ENCODE data around the gene FRMD5. TPM values are rescaled to one million over a fixed set of nuclear protein-coding genes. Genes with fewer than 3 reads are reported as not detected.

FRMD5 gene
- total RNA-seq, 1 experiment from 2014 or later: 6.5 TPM

- Histone ChIP-seq H3K36me3 (ENCODE audit: low read depth) (no peaks in the 10 kb centered on the region), H3K9me2 (ENCODE audit: insufficient read depth) (no peaks in the 10 kb centered on the region), H3K27me3 (ENCODE audit: insufficient read depth, low read depth) (no peaks in the 10 kb centered on the region), H3K79me2 (ENCODE audit: low read depth) (no peaks in the 10 kb centered on the region), H3K4me3 (no peak overlapping the region), H3K27ac (no peak overlapping the region), H3K9me3 (ENCODE audit: insufficient read depth, low read depth) (no peaks in the 10 kb centered on the region), H4K20me1 (ENCODE audit: insufficient read depth) (no peaks in the 10 kb centered on the region), H2AFZ (no peak overlapping the region), H3F3A (ENCODE audit: insufficient read depth, low read depth) (no peaks in the 10 kb centered on the region), H3K4me1 (replicated peaks; ENCODE audit: insufficient read depth) (no peaks in the 10 kb centered on the region), H3K4me2 (no peak overlapping the region)
- ChIA-PET POLR2A (ENCODE audit: unreplicated experiment) (no interaction called here), CTCF (no interaction called here)
- TF ChIP-seq EZH2 (IDR thresholded peaks at IDR 0.05; ENCODE audit: low read depth) (no peak), CTCF (conservative IDR thresholded peaks at IDR 0.05) (no peak)
- DNase-seq: no peak
- no TSS peak for BruUV-seq (replicated peaks)
- intact Hi-C loops (cut with micrococcal nuclease; ENCODE audit: unreplicated experiment): no loop called here
Observed at GRCh38 chr15:43989938-43990337, 205.1 kb downstream of the FRMD5 start.

GRCh38 chr15:43988900-43989299 is 206.2 kb downstream of the FRMD5 start:
- Histone ChIP-seq H3K79me2 (ENCODE audit: low read depth) (no peaks in the 10 kb centered on the region), H3F3A (ENCODE audit: insufficient read depth, low read depth) (no peaks in the 10 kb centered on the region), H3K27ac (no peak overlapping the region), H3K4me2 (no peak overlapping the region), H3K9me2 (ENCODE audit: insufficient read depth) (no peaks in the 10 kb centered on the region), H3K9me3 (ENCODE audit: insufficient read depth, low read depth) (no peaks in the 10 kb centered on the region), H2AFZ (no peak overlapping the region), H3K27me3 (ENCODE audit: insufficient read depth, low read depth) (no peaks in the 10 kb centered on the region), H3K4me1 (replicated peaks; ENCODE audit: insufficient read depth) (no peaks in the 10 kb centered on the region), H3K4me3 (no peak overlapping the region), H4K20me1 (ENCODE audit: insufficient read depth) (no peaks in the 10 kb centered on the region), H3K36me3 (ENCODE audit: low read depth) (no peaks in the 10 kb centered on the region)
- POLR2A ChIA-PET (ENCODE audit: unreplicated experiment): no interaction called here
- CTCF ChIA-PET: no interaction called here
- intact Hi-C loops (cut with micrococcal nuclease; ENCODE audit: unreplicated experiment): no loop called here
- TF ChIP-seq CTCF (conservative IDR thresholded peaks at IDR 0.05): no peak
- no peak for TF ChIP-seq EZH2 (IDR thresholded peaks at IDR 0.05; ENCODE audit: low read depth)
- no peak for DNase-seq
- BruUV-seq (replicated peaks): no TSS peak

DNA sequence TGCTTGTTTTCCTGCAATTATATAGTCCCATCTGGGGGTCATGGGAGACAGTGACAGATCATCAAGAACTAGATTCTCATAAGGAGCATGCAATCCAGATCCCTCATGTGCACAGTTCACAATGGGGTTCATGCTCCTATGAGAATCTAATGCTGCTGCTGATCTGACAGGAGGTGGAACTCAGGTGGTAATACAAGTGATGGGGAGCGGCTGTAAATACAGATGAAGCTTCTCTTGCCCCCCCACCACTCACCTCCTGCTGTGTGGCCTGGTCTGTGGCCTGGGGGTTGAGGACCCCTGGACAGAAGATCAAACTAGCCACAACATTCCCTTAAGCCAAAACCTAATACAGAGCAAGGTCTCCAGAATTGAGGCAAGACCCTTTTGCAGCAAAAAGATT is 207.1 kb downstream of the FRMD5 start:
- Histone ChIP-seq H3K27me3 (ENCODE audit: insufficient read depth, low read depth) (no peaks in the 10 kb centered on the region), H4K20me1 (ENCODE audit: insufficient read depth) (no peaks in the 10 kb centered on the region), H3K9me3 (ENCODE audit: insufficient read depth, low read depth) (no peaks in the 10 kb centered on the region), H3F3A (ENCODE audit: insufficient read depth, low read depth) (no peaks in the 10 kb centered on the region), H3K9me2 (ENCODE audit: insufficient read depth) (no peaks in the 10 kb centered on the region), H3K4me3 (no peak overlapping the region), H3K4me1 (replicated peaks; ENCODE audit: insufficient read depth) (no peaks in the 10 kb centered on the region), H3K4me2 (no peak overlapping the region), H2AFZ (no peak overlapping the region), H3K79me2 (ENCODE audit: low read depth) (no peaks in the 10 kb centered on the region), H3K27ac (no peak overlapping the region), H3K36me3 (ENCODE audit: low read depth) (no peaks in the 10 kb centered on the region)
- POLR2A ChIA-PET (ENCODE audit: unreplicated experiment): no interaction called here
- TF ChIP-seq CTCF (conservative IDR thresholded peaks at IDR 0.05) (no peak), EZH2 (IDR thresholded peaks at IDR 0.05; ENCODE audit: low read depth) (no peak)
- BruUV-seq (replicated peaks): no TSS peak
- intact Hi-C loops (cut with micrococcal nuclease; ENCODE audit: unreplicated experiment): no loop called here
- no peak for DNase-seq
- CTCF ChIA-PET: no interaction called here
